HG03045 (cell line): ENCODE measurements around the gene CELSR1.

ENCODE experiments used
- ATAC-seq: cut with Tn5 transposase; IDR thresholded peaks from one replicate; pipeline ENCODE4 v1.9.1; 2021; ENCODE audit warnings: mild to moderate bottlenecking, moderate library complexity; ENCODE audit not compliant: unreplicated experiment

The CELSR1 gene, protein sequence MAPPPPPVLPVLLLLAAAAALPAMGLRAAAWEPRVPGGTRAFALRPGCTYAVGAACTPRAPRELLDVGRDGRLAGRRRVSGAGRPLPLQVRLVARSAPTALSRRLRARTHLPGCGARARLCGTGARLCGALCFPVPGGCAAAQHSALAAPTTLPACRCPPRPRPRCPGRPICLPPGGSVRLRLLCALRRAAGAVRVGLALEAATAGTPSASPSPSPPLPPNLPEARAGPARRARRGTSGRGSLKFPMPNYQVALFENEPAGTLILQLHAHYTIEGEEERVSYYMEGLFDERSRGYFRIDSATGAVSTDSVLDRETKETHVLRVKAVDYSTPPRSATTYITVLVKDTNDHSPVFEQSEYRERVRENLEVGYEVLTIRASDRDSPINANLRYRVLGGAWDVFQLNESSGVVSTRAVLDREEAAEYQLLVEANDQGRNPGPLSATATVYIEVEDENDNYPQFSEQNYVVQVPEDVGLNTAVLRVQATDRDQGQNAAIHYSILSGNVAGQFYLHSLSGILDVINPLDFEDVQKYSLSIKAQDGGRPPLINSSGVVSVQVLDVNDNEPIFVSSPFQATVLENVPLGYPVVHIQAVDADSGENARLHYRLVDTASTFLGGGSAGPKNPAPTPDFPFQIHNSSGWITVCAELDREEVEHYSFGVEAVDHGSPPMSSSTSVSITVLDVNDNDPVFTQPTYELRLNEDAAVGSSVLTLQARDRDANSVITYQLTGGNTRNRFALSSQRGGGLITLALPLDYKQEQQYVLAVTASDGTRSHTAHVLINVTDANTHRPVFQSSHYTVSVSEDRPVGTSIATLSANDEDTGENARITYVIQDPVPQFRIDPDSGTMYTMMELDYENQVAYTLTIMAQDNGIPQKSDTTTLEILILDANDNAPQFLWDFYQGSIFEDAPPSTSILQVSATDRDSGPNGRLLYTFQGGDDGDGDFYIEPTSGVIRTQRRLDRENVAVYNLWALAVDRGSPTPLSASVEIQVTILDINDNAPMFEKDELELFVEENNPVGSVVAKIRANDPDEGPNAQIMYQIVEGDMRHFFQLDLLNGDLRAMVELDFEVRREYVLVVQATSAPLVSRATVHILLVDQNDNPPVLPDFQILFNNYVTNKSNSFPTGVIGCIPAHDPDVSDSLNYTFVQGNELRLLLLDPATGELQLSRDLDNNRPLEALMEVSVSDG (N-terminal part only)

DNA sequence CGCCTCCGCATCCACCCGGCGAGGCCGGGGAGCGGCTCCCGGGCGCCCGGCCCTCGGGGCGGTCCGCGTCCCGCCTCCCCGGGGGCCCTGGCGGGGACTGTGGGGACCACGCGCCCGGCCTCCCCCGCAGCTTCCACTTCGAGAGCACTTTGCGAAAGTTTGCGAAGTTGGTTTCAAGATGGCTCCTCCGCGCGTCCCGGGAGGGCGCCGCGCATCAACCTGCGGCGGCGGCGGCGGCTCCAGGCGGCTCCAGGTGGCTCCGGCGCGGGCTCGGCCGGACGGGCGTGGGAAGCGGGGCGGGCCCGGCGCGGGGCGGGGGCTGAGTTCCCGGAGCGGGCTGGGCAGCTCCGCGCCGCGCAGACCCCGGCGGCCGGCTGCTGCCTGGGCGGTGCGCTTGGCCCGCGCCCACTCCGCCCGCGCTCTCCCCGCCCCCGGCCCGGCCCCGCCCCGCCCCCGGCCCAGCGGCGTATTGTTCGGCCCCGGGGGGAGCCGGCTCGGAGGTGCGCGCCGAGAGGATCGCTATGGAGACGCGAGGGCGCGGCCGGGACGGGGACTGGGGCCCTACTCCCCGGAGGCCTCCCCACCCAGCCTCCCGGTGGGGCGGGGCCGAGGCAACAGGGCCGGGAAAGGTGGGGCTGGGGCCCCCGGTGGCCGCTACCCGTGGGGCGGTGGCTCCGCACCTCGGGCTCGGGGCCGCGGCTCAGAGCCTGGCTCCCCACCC, at the start of gene CELSR1:
TSS of gene CELSR1 (minus strand) at position 396 of the 721 bp plus-strand sequence. CDS start 450 bp downstream, outside the sequence.
- no peak for ATAC-seq

DNA sequence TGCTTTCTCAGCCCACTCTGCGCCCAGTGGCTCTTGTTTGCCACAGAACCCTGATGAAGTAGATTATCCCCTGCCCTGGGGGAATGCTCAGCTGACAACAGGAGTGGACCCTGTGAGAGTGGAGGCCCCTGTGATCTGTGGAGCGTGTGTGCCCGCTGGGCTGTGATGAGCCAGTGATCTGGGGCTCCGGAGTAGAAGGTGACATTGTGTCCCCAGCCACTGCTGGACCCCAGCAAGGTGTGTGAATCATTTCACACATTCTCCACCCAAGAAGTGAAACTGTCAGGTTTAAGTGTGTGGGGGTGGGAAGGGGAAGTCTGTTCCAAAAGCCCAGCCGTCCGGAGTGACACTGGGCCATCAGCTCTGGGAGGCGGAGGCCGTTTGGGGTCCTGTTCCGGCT, 49.6 kb upstream of the CELSR1 start:
- no peak for ATAC-seq

DNA sequence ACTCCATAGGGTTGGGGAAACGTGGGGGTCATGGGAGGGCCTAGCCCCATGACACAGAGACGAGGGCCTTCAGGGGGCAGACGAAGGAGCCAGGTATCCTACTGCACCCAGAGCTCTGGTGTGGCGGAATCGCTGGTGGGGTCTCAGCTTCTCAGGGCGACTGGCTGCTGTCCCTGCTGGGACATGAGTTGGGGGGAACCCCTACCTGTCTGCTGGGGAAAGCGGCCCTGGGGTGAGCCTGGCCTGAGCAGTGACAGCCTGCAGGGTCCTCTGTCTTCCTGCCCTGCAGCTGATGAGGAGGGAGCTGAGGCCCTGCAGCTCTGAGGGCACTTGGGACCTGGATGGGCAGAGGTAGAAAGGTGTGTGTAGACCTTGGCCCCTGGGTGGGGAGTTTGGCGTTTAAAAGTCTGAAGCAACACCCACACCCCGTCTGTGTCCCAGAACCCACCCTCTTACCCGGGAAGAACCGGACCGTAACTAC, 49.2 kb upstream of the CELSR1 start:
- ATAC-seq: no peak

DNA sequence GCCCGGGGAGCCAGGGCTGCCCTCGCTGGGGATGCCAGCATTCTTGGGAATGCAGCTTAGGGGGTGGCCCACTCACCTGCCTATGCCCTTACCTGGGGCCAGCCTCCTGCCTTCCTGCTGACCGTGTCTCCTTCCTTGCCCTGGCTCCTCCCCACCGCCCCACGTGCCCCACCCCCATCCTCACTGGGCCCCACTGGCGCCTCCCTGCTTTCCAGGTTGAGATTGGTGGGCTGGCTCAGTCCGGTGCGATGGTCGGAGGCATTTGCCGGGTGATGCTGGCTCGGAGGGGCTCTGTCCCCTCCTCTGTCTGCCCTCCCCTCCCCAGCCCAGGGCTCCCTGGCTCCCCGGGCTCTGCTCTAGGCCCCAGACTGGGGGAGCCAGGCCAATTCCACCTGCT, 48.7 kb upstream of the CELSR1 start:
- no peak for ATAC-seq

DNA sequence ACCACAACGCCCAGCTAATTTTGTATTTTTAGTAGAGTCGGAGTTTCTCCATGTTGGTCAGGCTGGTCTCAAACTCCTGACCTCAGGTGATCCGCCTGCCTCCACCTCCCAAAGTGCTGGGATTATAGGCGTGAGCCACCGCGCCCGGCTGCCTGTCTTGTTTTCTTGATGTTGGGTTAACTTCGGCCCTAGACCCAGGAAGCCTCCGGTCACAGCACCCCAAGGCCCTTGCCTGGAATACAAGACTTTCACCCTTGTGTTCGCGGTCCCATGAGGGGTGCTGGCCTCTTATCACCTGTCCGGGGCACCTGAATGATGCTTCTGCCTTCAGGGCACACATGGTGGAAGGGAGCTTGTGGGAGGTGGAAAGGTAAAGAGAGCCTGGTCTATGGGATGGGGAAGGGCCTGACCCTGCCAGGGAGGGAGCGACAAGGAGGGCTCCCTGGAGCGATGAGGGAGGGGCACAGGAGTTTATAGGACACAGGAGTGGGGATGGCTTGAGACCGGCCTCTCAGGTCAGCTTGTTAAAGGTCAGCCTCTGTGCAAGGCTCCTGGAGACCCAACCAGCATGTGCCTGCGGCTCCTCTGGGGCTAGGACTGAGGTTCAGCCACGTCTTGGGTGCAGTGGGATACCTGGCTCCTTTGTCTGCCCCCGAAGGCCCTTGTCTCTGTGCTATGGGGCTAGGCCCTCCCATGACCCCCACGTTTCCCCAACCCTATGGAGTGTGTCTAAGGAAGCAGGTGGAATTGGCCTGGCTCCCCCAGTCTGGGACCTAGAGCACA, 48.1 kb upstream of the CELSR1 start:
- no peak for ATAC-seq

DNA sequence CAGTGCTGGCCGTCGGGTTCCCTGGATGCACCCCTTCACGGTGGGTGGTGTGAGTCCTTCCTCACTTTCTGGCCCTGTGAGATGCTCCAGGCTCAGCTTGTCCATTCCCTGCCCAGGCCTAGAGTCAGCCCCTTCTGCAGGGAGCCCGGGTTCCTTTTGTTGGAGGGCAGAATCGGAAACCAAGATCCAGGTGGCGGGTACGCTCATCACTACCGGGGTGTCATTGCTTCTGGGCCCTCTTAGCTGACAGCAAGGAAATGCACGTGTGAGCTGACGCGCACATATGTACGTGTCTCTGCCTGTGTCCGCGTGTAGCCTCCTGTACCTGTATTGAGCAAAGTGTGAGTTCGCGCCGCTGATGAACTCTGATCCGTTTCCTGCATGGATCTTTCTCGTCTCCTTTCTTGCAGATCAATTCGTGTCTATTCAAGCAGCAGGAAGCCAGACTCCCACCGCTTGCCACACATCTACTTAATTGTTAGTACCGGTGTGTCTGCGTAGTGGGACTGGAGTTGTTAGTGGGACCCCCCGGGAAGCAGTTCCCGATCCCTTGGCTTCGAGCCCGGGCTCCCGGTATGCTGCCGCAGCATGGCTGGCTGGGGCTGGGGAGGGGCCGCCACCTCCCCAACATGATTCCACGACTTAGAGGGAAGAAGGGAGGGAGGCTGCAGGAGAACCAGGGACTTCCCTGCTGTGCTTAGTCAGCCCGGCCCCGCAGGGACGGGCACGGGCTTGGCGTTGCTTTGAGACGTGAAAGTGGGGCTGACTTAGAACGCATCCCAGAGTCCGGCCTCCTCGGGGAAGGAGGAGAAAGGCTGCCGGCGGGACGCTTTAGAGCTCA, 46.9 kb upstream of the CELSR1 start:
- ATAC-seq: no peak

DNA sequence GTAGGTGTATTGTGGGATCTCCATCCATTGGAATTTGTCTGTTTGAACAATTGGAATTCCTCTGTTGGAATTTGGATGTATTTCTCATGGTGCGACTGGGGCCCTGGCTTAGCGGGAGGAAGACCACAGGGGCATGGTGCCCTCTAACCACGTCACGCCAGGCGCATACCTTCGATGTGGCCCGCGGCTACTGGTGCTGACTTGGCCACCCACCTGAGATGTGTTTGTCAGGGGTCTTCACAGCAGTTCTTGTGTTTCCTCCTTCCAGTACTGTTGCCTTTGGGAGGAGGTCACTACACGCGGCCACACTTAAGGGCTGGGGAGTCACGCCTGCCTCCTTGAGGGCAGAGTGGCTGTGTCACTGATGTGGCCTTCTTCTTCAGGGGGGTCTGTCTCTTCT, 46.2 kb upstream of the CELSR1 start:
- ATAC-seq: no peak

DNA sequence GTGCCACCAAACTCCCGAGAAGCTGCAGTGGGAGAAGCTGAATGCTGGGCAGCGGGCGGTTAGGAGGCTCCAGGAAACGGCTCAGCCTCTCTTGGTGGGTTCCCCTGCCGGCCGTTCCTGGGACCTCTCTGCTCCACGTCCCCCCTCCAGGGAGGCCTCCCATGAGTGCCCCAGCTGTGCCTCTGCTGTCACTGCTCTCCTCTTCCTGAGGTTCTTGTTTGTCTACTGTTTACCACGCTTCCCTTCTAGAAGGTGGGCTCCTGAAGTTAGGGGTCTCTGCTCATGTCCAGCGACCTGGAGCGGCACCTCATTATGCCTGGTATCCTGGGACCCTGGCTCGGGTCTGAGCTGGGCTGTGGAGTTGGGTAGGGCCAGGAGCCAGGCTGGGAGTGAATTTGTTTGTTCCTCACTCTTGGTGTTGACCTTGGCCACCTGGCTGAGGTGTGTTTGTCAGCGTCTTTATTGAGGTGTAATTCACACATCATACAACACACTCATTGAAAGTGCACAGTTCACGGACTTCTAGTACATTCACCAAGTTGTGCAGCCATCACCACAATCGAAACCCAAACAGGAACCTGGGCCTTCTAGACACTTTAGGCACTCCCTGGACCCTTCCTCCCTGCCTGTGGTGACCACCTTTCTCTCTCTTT, 45.0 kb upstream of the CELSR1 start:
- no peak for ATAC-seq

DNA sequence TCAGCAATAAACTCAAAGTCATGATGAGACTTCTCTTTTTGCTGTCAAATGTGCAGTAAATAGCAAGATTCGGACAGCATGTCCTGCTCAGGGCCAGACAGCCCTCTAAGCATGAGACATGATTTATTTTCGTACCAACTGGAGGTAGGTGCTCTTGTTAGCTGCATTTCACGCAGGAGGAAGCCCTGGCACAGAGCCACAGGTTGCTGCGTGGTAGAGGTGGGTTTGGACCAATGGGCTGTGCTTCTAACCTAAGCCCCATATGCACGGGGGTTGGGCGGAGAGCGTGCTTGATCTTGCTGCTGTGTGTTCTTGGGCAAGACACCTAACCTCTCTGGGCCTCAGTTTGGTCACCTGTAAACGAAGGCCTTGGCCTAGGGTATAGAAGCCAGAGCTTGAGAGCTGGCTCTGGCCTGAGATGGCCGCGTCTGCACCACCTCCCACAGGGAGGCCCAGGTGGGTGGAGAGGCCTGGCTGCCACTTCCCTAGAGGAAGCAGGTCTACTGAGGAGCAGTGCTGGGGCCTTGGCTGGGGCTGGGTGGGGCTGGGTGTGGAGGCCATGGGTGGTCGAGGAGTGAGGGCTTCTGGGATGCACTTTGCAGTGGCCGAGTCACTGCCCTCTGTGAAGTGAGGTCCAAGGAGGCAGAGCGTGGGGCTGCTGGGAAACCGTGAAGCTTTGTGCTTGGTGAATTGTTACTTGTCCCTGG, 44.3 kb upstream of the CELSR1 start:
- no peak for ATAC-seq

DNA sequence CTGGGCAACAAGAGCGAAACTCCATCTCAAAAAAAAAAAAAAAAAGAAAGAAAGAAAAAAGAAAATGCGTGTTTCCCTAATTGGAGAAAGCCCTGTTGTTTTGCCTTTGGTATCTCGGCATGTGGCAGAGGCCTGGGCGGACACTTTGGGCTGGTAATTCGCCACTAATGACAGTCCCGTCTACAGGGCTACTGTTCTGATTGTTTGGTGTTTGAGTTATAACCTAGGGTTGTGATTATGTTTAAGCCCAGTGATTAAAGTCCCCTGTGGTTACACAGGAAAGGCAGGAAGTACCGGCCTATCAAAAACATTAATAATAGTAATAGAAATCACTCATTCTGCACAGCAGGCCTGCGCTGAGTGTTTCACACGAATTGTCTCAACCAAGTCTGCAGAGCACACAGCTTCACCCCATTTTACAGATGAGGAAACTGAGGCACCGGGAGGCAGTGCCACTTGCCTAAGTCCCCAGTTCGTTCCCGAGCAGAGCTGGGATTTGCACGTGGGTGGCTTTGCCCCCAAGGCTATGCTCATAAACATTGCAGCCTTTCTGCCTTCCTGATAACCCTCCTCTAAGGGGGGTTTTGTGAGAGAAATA, 43.6 kb upstream of the CELSR1 start:
- no peak for ATAC-seq

DNA sequence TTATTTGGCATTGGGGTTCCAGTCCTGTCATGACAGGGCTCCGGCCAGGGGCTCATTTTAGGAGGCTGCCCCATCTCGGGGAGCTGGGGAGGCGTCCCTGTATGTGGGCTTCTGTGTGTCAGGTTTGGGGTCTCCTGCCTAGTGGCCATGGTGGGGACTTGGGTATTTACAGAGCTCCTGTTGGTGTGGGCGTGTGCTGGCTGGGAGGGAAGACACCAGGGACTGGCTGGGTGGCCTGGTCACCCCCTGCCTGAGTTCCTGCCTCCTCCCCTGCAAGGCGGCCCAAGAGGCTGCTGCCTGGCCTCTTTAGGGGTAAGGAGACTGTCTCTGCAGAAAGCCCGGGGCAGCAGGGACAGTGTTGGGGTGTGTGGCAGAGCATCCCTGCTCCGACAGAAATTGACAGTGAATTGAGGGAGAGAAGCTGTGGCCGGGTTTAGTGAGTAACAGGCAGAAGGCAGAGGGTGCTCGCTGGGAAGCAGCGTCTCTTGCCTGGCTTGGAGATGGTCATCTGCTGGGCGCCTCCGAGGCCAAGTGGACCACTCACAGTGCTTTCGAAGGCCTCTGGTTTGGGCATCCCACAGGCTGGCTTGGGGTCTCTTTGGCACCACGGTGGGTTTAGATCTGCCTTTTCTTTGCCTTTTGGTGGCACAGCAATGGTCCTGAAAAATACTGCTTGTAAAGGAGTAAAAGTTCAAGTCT, 42.5 kb upstream of the CELSR1 start:
- ATAC-seq: no peak

DNA sequence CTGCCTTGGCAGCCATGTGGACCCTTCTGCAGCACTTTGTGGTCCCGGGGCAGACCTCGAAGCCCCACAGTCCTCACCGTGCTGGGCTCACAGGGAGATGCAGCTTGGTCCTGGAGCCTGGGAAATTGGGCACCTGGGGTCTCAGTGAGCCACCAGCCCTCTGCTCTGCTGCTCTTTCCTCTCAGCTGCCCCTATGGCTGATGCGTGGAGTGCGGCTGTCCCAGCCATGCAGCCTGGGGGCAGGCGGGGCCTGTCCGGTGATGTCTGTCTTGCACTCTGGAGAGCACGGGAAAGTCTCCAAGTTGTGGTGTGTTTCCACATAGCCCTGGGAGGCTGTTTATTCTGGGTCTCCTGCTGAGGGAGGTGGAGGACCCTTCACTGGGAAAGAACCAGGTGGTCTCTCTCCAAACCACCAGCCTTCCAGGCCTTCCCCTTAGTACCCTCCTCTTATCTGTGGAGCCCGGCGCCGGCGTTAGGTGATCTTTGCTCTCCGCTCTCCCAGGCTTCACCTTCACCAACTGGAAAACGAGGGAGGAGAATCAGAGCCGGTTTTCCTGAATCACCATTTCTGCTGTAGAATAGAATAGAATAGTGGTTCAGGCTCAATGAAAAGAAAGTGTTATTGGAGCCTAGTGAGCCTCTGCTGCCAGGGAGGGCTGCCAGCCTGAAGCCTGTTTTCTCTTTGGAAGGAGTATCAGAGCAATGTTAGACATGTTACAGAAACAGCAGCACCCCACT, 41.6 kb upstream of the CELSR1 start:
- ATAC-seq: no peak

DNA sequence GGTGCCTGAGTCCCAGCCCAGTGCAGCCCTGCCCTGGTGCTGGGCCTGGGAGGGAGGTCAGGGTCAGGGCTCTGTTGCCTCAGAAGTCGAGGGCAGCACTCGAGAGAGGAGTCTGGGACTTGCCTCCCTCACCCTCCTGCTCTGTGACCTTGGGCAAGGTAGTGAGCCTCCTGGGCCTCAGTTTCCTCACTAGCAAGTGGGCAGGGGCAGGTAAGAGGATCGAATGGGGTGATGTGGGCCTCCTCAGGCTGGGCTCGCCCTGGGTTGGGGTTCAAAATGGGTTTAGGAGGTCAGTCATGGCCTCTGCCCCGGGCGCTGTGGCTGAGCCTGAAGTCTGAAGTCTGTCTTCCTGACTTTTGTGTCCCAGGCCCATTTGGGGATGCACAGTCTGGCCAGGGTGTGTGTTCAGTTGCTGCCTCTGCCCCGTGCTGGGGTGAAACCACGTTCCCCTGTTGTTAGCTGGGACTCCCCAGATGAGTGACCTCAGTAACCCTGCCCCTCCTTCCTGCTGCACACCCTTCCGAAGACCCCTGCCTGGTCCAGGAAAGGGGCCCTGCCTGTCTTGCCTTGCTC, 40.9 kb upstream of the CELSR1 start:
- no peak for ATAC-seq

DNA sequence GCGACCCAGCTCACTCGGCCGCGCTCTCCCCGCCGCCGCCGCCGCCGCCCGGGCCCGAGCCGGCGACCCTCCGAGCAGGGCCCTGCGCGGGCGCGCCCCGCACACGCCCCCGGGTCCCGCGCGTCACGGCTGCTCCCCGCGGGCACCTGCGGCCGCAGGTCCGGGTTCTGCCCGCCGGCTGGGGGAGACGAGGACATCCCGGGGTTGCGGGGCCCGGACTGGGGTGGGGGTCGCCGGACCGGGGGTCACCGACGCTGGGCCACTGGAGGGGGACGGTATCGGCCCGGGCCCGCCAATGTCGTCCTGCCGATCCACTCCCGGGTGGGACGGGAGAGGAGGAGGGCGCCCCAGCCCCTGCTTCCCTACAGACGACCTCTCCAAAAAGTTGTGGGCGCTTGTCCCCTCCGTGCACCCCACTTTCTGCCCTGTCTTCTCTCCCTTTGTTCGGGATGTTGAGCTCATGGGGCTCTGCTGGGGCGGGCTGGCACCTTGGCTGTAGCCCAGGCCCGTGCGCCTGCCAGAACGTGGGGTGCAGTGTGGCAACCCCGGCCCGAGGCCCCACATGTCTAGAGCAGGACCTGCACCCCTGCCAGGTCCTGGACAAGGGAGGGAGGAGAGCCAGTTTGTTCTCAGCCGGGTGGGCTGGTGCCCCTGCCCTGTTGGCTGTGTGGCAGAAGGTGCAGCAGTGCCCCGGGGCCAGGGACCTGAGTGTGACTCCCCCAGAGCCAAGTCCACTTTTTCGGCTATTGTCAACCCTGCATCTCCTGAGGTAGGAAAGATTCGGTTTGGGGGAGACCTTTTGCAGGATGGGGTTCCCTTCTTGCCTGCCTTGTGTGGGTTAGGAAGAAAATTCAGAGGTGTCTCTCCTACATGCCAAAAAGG, 40.2 kb upstream of the CELSR1 start:
- peak; percentile 16 for ATAC-seq
